GM10248 (cell line): ENCODE results near the gene DAB1.

ENCODE experiments used
- CTCF ChIA-PET: fragments of 300-600 bp; sonication (Branson Sonifier 250); formaldehyde crosslinking; extraction: SDS; loops from one replicate; lab custom pipeline; 2021; ENCODE audit warnings: antibody characterized with exemption; lab: Yijun Ruan, JAX
- POLR2A ChIA-PET: fragments of 350-650 bp; sonication (Branson Sonifier 250); formaldehyde crosslinking; extraction: SDS; loops from one replicate; lab custom pipeline; 2020; ENCODE audit warnings: antibody characterized with exemption; lab: Yijun Ruan, JAX
- DNase-seq: peaks from one replicate; pipeline ENCODE4 v3.0.0; 2012; ENCODE audit errors: extremely low spot score
- CTCF ChIP-seq: IDR thresholded peaks from 2 replicates; pipeline ENCODE4 v1.5.1; 2012; ENCODE audit warnings: mild to moderate bottlenecking, low read depth; ENCODE audit errors: extremely low read depth, missing control alignments, control extremely low read depth

Gene DAB1

GRCh38 chr1:57142999-57143398, 280.9 kb downstream of the DAB1 start:
- POLR2A ChIA-PET: no interaction called here
- DNase-seq: no peak
- TF ChIP-seq CTCF: no peak
- CTCF ChIA-PET: no interaction called here

- ChIA-PET CTCF (no interaction called here), POLR2A (no interaction called here)
- TF ChIP-seq CTCF: no peak
- DNase-seq: no peak
Measured at GRCh38 chr1:57142169-57142568, 281.7 kb downstream of the DAB1 start.

GRCh38 chr1:57138432-57139078, 285.3 kb downstream of the DAB1 start:
- POLR2A ChIA-PET: no interaction called here
- DNase-seq: no peak
- no peak for TF ChIP-seq CTCF
- CTCF ChIA-PET: no interaction called here

- TF ChIP-seq CTCF: no peak
- POLR2A ChIA-PET: no interaction called here
- CTCF ChIA-PET: no interaction called here
- DNase-seq: no peak
Measured at GRCh38 chr1:57137980-57138379, 285.9 kb downstream of the DAB1 start.

GRCh38 chr1:57134803-57135202, 289.1 kb downstream of the DAB1 start:
- ChIA-PET CTCF (interaction anchor here (1.5 kb wide), 1 partner anchor 20 kb away, joined by 3 read pairs; no protein-coding TSS in a partner anchor), POLR2A (no interaction called here)
- DNase-seq: no peak
- TF ChIP-seq CTCF: no peak

GRCh38 chr1:57133686-57134085, 290.2 kb downstream of the DAB1 start:
- TF ChIP-seq CTCF: no peak
- DNase-seq: no peak
- POLR2A ChIA-PET: no interaction called here
- CTCF ChIA-PET: no interaction called here
